Astrocyte (in vitro differentiated cells and primary cell): ENCODE measurements around the gene PLEKHO2. TPM values are rescaled to one million over a fixed set of nuclear protein-coding genes. Genes with fewer than 3 reads are reported as not detected.

Experiments used
- DNase-seq: peaks from one replicate; pipeline ENCODE4 v3.0.0-alpha.2; 2010; ENCODE audit warnings: low read depth
- FAIRE-seq: peaks from 2 replicates; lab custom pipeline; 2011; peaks lifted over from hg19 to GRCh38; lab: Jason Lieb, UNC
- H2AFZ ChIP-seq: 2 replicates; pipeline ENCODE4 v1.6.0; 2012; ENCODE audit warnings: low read depth, low read length, inconsistent platforms
- H3K27ac ChIP-seq: 2 replicates; pipeline ENCODE4 v1.5.1; 2011; ENCODE audit warnings: low read depth, low read length, inconsistent platforms
- H3K27me3 ChIP-seq: 2 replicates; pipeline ENCODE4 v1.6.0; 2011; ENCODE audit warnings: low read length, inconsistent platforms; ENCODE audit not compliant: insufficient read depth
- H3K36me3 ChIP-seq: 2 replicates; pipeline ENCODE4 v1.5.1; 2011; ENCODE audit warnings: low read length, inconsistent platforms; ENCODE audit not compliant: insufficient read depth
- H3K4me1 ChIP-seq: 2 replicates; pipeline ENCODE4 v1.5.1; 2011; ENCODE audit warnings: low read length, inconsistent platforms; ENCODE audit not compliant: insufficient read depth
- H3K4me2 ChIP-seq: 2 replicates; pipeline ENCODE4 v1.6.0; 2012; ENCODE audit warnings: low read length, inconsistent platforms
- H3K4me3 ChIP-seq: 2 replicates; pipeline ENCODE4 v1.5.1; 2011; ENCODE audit warnings: low read depth, mild to moderate bottlenecking, low read length, inconsistent platforms; ENCODE audit not compliant: insufficient read depth
- H3K79me2 ChIP-seq: 2 replicates; pipeline ENCODE4 v1.6.0; 2012; ENCODE audit warnings: mild to moderate bottlenecking, low read length, inconsistent platforms; ENCODE audit not compliant: insufficient read depth
- H3K9ac ChIP-seq: 2 replicates; pipeline ENCODE4 v1.6.0; 2012; ENCODE audit warnings: mild to moderate bottlenecking, low read length, inconsistent platforms
- H3K9me3 ChIP-seq: 2 replicates; pipeline ENCODE4 v1.5.1; 2012; ENCODE audit warnings: low read depth, mild to moderate bottlenecking, low read length, inconsistent platforms; ENCODE audit not compliant: insufficient read depth
- H4K20me1 ChIP-seq: 2 replicates; pipeline ENCODE4 v1.6.0; 2012; ENCODE audit warnings: low read length, inconsistent platforms; ENCODE audit not compliant: insufficient read depth
- H3K27ac Mint-ChIP-seq: one replicate; pipeline ENCODE4 v1.8.0; 2021; ENCODE audit warnings: mild to moderate bottlenecking, mixed read lengths; ENCODE audit not compliant: unreplicated experiment
- H3K27me3 Mint-ChIP-seq: one replicate; pipeline ENCODE4 v1.8.0; 2021; ENCODE audit warnings: low read depth, mixed read lengths; ENCODE audit not compliant: unreplicated experiment
- H3K36me3 Mint-ChIP-seq: one replicate; pipeline ENCODE4 v1.8.0; 2021; ENCODE audit warnings: low read depth, mixed read lengths; ENCODE audit not compliant: unreplicated experiment
- H3K4me1 Mint-ChIP-seq: one replicate; pipeline ENCODE4 v1.8.0; 2021; ENCODE audit warnings: low read depth, mixed read lengths; ENCODE audit not compliant: unreplicated experiment
- H3K4me3 Mint-ChIP-seq: one replicate; pipeline ENCODE4 v1.8.0; 2021; ENCODE audit warnings: mild to moderate bottlenecking, moderate library complexity, mixed read lengths; ENCODE audit not compliant: unreplicated experiment
- H3K9me3 Mint-ChIP-seq: one replicate; pipeline ENCODE4 v1.8.0; 2021; ENCODE audit warnings: mild to moderate bottlenecking, mixed read lengths; ENCODE audit not compliant: unreplicated experiment
- EZH2 ChIP-seq: IDR thresholded peaks from 2 replicates; pipeline ENCODE4 v1.6.1; 2012; ENCODE audit warnings: mild to moderate bottlenecking, low read length, inconsistent platforms; ENCODE audit not compliant: insufficient read depth
- total RNA-seq: library from RNA; stranded (reverse); gene quantifications from 2 replicates; pipeline ENCODE4 v1.2.1, GENCODE V29; 2021
- TF ChIP-seq, protein P1 (sequence below): IDR thresholded peaks from 2 replicates; pipeline ENCODE4 v1.5.1; 2011; ENCODE audit warnings: low read depth, mild to moderate bottlenecking, inconsistent platforms, low read length, moderate library complexity; ENCODE audit not compliant: insufficient read depth

Gene PLEKHO2
- total RNA-seq, 1 donor from 2014 or later = 11.5 TPM

DNA sequence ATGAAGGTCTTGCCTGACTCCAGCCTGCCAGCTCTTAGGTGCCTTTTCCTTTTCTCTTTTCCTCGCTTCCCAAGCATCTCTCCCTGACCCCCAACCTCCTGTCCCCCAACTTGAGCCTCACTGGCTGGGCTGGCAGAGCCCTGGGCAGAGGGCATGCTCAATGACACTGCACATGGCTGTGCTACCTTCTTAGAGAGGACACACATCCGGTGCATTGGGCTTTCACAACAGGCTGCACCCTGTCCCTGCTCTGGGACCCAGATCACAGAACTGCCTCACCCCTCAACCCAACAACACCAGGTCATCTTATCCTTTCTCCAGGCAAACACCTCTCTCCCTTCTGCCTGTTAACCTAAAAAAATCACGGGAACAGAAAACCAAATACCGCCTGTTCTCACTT, 62.5 kb downstream of the PLEKHO2 start:
- Mint-ChIP-seq H3K36me3 (no peaks in the 10 kb centered on the region), H3K27ac (no peak overlapping the region), H3K4me1 (no peaks in the 10 kb centered on the region), H3K4me3 (no peak overlapping the region), H3K27me3 (peaks cover 2% of the 10 kb centered on the region), H3K9me3 (peaks cover 4% of the 10 kb centered on the region)
- Histone ChIP-seq H3K4me3 (no peak overlapping the region), H3K27me3 (no peaks in the 10 kb centered on the region), H2AFZ (no peak overlapping the region), H3K9ac (no peak overlapping the region), H3K36me3 (no peaks in the 10 kb centered on the region), H3K27ac (no peak overlapping the region), H4K20me1 (no peaks in the 10 kb centered on the region), H3K4me2 (no peak overlapping the region), H3K9me3 (peaks cover 6% of the 10 kb centered on the region), H3K79me2 (no peaks in the 10 kb centered on the region), H3K4me1 (peaks cover 5% of the 10 kb centered on the region)
- FAIRE-seq (no peak), DNase-seq (no peak)
- TF ChIP-seq, protein P1, sequence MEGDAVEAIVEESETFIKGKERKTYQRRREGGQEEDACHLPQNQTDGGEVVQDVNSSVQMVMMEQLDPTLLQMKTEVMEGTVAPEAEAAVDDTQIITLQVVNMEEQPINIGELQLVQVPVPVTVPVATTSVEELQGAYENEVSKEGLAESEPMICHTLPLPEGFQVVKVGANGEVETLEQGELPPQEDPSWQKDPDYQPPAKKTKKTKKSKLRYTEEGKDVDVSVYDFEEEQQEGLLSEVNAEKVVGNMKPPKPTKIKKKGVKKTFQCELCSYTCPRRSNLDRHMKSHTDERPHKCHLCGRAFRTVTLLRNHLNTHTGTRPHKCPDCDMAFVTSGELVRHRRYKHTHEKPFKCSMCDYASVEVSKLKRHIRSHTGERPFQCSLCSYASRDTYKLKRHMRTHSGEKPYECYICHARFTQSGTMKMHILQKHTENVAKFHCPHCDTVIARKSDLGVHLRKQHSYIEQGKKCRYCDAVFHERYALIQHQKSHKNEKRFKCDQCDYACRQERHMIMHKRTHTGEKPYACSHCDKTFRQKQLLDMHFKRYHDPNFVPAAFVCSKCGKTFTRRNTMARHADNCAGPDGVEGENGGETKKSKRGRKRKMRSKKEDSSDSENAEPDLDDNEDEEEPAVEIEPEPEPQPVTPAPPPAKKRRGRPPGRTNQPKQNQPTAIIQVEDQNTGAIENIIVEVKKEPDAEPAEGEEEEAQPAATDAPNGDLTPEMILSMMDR = no peak
- TF ChIP-seq EZH2 = no peak

DNA sequence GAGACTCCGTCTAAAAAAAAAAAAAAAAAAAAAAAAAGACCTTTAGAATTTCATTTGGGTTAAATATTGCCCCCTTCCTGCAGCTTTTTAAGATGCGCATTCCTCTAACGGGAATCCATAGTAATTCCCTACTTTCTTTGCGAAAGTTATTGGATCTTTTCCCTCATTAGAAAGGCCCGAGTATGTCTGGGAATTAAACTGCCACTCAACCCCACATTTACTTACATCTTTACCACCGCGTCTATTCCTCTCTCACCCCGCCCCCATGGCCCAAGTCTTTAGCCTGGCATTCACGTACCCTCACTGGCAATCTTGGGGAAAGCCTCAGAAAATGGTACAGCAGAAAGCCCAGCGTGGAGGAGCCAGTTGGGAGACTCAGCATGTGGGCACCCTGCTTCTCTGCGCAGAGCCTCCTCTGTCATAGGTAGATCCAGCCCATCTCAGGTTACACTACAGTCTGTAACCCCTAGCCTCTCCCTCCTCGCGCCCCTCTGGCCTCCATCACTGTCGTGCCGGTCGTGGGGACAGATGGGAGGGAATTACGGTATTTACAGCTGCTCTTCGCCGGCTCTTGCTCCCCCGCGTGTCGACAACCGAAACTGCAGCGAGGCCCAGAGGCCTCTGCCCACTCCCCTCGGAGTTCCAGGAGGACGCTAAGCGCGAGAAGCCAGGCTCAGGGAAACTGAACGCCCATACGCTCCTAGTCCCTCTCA, 63.6 kb downstream of the PLEKHO2 start:
- H2AFZ ChIP-seq = peak overlapping the region; percentile 90
- H3K27me3 Mint-ChIP-seq = peaks cover 2% of the 10 kb centered on the region
- no peaks in the 10 kb centered on the region for H3K4me1 Mint-ChIP-seq
- H3K4me3 ChIP-seq = peak overlapping the region; percentile 57
- peak overlapping the region; percentile 73 for H3K4me3 Mint-ChIP-seq
- peak; percentile 42 for DNase-seq
- H3K9ac ChIP-seq = peak overlapping the region; percentile 44
- no peaks in the 10 kb centered on the region for H3K36me3 ChIP-seq
- no peaks in the 10 kb centered on the region for H3K27me3 ChIP-seq
- H3K27ac ChIP-seq = no peak overlapping the region
- no peak for TF ChIP-seq EZH2
- TF ChIP-seq, protein P1 = peak; percentile 65
- peaks cover 5% of the 10 kb centered on the region for H3K4me1 ChIP-seq
- no peaks in the 10 kb centered on the region for H3K79me2 ChIP-seq
- no peak for FAIRE-seq
- H3K4me2 ChIP-seq = peak overlapping the region; percentile 91
- no peaks in the 10 kb centered on the region for H4K20me1 ChIP-seq
- H3K9me3 Mint-ChIP-seq = peaks cover 4% of the 10 kb centered on the region
- H3K27ac Mint-ChIP-seq = peak overlapping the region; percentile 26
- no peaks in the 10 kb centered on the region for H3K36me3 Mint-ChIP-seq
- peaks cover 6% of the 10 kb centered on the region for H3K9me3 ChIP-seq

GRCh38 chr15:64905941-64906340, 64.2 kb downstream of the PLEKHO2 start:
- Histone ChIP-seq H2AFZ (peak overlapping the region; percentile 90), H4K20me1 (no peaks in the 10 kb centered on the region), H3K27ac (no peak overlapping the region), H3K27me3 (no peaks in the 10 kb centered on the region), H3K4me1 (peaks cover 5% of the 10 kb centered on the region), H3K9ac (no peak overlapping the region), H3K9me3 (peaks cover 2% of the 10 kb centered on the region), H3K36me3 (no peaks in the 10 kb centered on the region), H3K79me2 (no peaks in the 10 kb centered on the region), H3K4me3 (no peak overlapping the region), H3K4me2 (peak overlapping the region; percentile 91)
- Mint-ChIP-seq H3K4me3 (no peak overlapping the region), H3K4me1 (no peaks in the 10 kb centered on the region), H3K27ac (no peak overlapping the region), H3K9me3 (peaks cover 2% of the 10 kb centered on the region), H3K27me3 (peaks cover 5% of the 10 kb centered on the region), H3K36me3 (no peaks in the 10 kb centered on the region)
- no peak for FAIRE-seq
- no peak for TF ChIP-seq EZH2
- TF ChIP-seq, protein P1 = no peak
- no peak for DNase-seq
